Epidermal melanocyte (primary cell): ENCODE measurements around the gene COL8A1.
A peak's percentile ranks its signal among the peaks of the same experiment; 100 is the strongest.

ENCODE experiments used
- DNase-seq: peaks from one replicate; pipeline ENCODE4 v3.0.0; 2011; ENCODE audit warnings: low spot score; ENCODE audit not compliant: insufficient read length

The COL8A1 gene

DNA sequence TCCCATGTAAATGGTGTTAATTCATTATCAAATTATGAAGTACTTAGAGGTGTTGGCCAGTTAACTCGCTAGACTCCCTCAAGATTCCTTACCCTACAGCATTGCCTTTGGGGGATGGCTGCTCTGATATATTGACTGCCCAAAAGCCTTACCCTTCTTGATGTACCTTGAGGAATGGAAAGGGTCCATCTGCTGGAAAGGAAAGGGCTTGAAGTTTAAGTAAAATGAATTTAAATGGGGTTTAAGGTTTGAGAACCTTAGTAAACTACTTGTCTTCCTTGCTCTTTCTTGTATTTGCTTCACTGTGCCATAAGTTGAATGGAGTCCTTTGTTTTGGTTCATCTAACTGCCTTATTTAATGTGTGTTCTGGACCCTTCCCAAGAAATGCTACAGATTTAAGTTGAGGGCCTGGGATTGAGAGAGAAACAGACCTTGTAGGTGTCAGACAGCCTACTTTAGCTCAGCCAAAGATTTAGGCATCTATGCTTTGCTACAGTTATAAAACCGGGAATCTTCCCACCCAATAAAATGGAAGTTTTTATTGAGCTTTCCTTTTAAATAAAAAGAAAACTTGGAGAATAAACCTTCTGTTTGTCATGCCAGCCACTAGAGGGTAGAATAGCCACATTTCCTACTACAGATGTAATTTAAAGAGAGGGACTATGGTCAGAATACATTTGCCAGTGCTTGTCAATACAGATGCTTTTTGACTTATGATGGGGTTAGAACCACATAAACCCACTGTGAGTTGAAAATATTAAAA is 204.6 kb downstream of the COL8A1 start:
- peak; percentile 33 for DNase-seq

DNA sequence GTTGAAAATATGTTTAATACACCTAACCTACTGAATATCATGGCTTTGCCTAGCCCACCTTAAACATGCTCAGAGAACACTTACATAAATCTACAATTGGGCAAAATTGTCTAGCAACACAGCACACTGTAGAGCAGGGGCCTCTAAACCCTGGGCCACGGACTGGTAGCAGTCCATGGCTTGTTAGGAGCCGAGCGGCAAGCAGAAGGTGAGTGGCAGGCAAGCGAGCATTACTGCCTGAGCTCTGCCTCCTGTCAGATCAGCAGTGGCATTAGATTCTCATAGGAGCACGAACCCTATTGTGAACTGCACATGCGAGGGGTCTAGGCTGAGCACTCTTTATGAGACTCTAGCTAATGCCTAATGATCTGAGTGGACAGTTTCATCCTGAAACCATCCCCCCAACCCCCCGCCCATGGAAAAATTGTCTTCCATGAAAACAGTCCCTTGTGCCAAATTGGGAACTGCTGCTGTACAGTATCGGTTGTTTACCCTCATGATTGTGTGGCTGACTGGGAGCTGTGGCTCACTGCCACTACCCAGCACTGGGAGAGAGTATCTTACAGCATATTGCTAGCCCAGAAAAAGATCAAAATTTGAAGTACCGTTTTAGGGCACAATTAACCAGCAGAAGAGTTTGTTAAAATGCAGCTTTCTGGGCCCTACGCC is 205.3 kb downstream of the COL8A1 start:
- DNase-seq: no peak

DNA sequence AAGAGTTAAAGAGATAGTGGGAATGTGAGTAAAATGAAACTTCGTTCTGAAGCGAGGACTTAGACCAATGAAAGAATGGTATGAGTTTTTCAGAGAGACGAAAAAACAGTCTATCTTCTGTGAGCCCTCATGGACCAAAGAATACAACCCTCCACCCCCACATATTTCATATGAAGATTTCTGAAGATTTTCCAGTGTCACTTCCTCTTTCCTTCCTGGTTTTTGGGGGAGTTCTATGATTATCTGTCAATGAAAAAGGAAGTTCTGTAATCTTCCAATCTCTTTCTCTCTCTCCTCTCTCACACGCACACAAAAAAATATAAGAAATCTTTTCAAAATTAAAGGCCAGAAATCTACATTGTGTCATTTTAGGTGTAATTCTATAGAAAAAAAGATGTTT is 206.9 kb downstream of the COL8A1 start:
- DNase-seq: no peak

DNA sequence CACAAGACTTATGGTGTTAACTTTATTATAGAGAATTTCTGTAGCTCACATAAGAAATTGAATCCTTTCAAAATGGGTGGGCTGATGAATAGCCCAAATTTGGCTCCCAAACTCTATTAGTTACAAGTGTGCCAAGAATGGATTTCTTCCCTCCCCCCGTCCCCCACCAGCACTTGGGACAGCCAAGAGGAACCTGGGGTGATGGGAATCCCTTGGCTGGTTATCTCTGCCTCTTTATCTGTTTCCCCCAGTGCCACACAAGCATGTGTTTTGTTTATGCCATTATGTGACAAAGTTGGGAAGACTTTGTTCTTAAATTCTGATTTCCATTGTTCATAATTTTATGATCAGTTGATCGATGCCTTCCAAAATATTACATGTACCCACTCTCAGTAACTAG is 207.6 kb downstream of the COL8A1 start:
- DNase-seq: no peak

DNA sequence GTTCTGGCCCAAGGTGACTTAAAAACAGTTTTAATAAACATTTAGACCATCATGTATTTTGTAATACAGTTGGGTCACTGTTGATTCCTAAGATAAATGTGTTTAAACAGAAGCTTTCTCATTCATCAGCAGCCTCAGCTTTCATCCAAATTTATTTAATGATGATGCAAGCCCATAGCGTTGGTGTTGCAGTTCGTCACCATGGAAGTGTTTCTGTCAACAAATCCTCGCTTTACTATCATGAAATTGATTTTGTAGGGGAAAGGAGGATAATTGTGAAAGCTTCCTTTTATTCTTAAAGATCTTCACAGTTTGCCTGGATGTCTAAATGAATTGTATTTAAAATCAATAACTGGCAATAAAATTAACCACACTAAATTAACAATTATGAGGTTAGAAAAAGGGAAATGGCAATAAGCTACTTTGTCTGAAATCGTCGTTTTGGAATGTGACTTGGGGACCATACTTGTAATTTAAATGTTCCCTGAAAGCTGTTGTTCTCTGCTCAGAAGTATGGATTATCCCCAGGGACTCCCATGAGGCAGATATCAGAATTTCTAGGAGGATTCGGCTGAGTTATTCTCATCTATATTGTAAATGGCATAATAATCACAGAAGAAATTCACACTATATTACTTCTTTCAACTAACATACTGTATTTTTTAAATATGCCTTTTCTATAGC is 208.2 kb downstream of the COL8A1 start:
- no peak for DNase-seq

DNA sequence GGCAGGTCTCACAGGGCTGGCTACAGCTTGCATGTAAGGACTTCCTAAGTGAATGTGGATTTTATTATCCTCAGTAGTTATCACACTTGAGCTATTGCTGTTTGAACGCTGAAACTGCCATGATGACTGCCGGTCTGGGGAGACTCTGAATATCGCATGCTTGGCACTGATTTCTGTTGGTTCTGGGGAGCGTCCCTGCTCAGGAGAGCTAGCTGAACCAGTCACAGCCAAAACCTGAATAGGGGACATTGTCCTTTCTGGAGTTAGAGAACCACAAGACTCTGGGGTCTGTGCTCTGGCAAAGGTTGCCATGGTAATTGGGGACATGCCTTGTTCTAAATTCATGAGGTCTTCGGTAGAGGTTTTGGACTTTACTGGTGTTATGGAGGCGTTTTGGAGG is 210.0 kb downstream of the COL8A1 start:
- no peak for DNase-seq
